ENCODE data around the gene NTHL1. TPM values are rescaled to one million over a fixed set of nuclear protein-coding genes. Genes with fewer than 3 reads are reported as not detected.
A peak's percentile ranks its signal among the peaks of the same experiment; 100 is the strongest.

The NTHL1 gene
- total RNA-seq, 1 experiment from 2014 or later = 52.0 TPM

- no peak overlapping the region for H3K4me2 ChIP-seq (ENCODE audit: insufficient read depth, insufficient read length, low read length)
- no CpG with 5 or more reads among the region's 15 CpGs for WGBS (ENCODE audit: extremely low coverage, insufficient read length, low lambda C conversion rate)
These were observed 15.2 kb downstream of the NTHL1 start for GRCh38 chr16:2032285-2033056.

More at GRCh38 chr16:2032285-2033056, 15.2 kb downstream of the NTHL1 start:
- Histone ChIP-seq H3T11ph (ENCODE audit: low read length) (no peak overlapping the region), H3K56ac (ENCODE audit: insufficient read length, low read depth, low read length) (no peak overlapping the region), H3K23me2 (ENCODE audit: insufficient read length, low read depth, low read length, poor library complexity, severe bottlenecking) (peaks cover under 1% of the 10 kb centered on the region), H4K5ac (ENCODE audit: insufficient read length, low read depth, low read length) (no peak overlapping the region), H2BK5ac (ENCODE audit: insufficient read length, low read length) (no peak overlapping the region), H2BK20ac (ENCODE audit: low read depth, low read length, poor library complexity, severe bottlenecking) (no peak overlapping the region), H2BK12ac (ENCODE audit: insufficient read length, low read depth, low read length) (no peak overlapping the region), H3K9ac (ENCODE audit: extremely low read depth, insufficient read length, low read length) (no peak overlapping the region), H4K91ac (ENCODE audit: insufficient read length, low read depth, low read length) (no peak overlapping the region), H3K79me2 (ENCODE audit: insufficient read depth, low read length) (no peaks in the 10 kb centered on the region), H4K8ac (replicated peaks; ENCODE audit: insufficient read length, low read depth, low read length) (no peak overlapping the region), H3K18ac (ENCODE audit: insufficient read length, low read depth, low read length) (no peak overlapping the region), H2BK15ac (ENCODE audit: low read depth, low read length) (no peak overlapping the region), H3K23ac (ENCODE audit: insufficient read length, low read depth, low read length) (no peak overlapping the region), H2BK120ac (ENCODE audit: low read depth, low read length, poor library complexity, severe bottlenecking) (no peak overlapping the region), H3K27me3 (ENCODE audit: insufficient read depth, low read length) (peaks cover 2% of the 10 kb centered on the region; the same call in 1 of the 2 replicates), H3K4me1 (ENCODE audit: insufficient read depth, low read length) (no peaks in the 10 kb centered on the region), H3K14ac (ENCODE audit: insufficient read depth, low read length) (no peak overlapping the region), H3K27ac (ENCODE audit: insufficient read length, low read depth, low read length) (no peak overlapping the region), H3K9me3 (ENCODE audit: control insufficient read depth, low read depth, low read length) (no peaks in the 10 kb centered on the region), H2AK5ac (ENCODE audit: insufficient read length, low read length) (no peak overlapping the region), H3K79me1 (ENCODE audit: insufficient read depth, low read depth, low read length, poor library complexity, severe bottlenecking) (no peaks in the 10 kb centered on the region), H3K4ac (ENCODE audit: low read depth, low read length) (no peak overlapping the region), H4K20me1 (ENCODE audit: control insufficient read depth, insufficient read depth, insufficient read length) (no peaks in the 10 kb centered on the region), H2AFZ (ENCODE audit: low read length) (no peak overlapping the region)
- peak overlapping the region; percentile 34 to 68 (median 67); a peak in 1 of 7 replicates for H3K27ac Mint-ChIP-seq
- no peaks in the 10 kb centered on the region for H3K36me3 Mint-ChIP-seq (ENCODE audit: insufficient read depth in 1 of 3, low read depth in 3 of 3)
- no peak for TF ChIP-seq CTCF (conservative IDR thresholded peaks at IDR 0.05)
- H3K27me3 Mint-ChIP-seq (ENCODE audit: low read depth) = peaks cover 10% of the 10 kb centered on the region
- H3K9me3 Mint-ChIP-seq = no peaks in the 10 kb centered on the region
- peaks cover 5% of the 10 kb centered on the region in 2 experiments; a peak in 2 of 4 replicates for H3K4me1 Mint-ChIP-seq
- no peak for DNase-seq
- H3K4me3 Mint-ChIP-seq = no peak overlapping the region
